Lower lobe of right lung (tissue), 2 donors: ENCODE measurements around the gene HTRA2. TPM values are rescaled to one million over a fixed set of nuclear protein-coding genes. Genes with fewer than 3 reads are reported as not detected.

ENCODE experiments used
- ATAC-seq, 2 donors: fragments of 200-7000 bp; cut with Tn5 transposase; one replicate each; pipeline ENCODE4 v1.9.1; 2020 to 2022; ENCODE audit warnings: mild to moderate bottlenecking in 2 of 2, moderate library complexity in 2 of 2
- DNase-seq: peaks from one replicate; pipeline ENCODE4 v3.0.0-alpha.2; 2020
- H3K27ac ChIP-seq: fragments of 200-600 bp; one replicate; pipeline ENCODE4 v1.8.0; 2022
- H3K27me3 ChIP-seq: fragments of 200-600 bp; one replicate; pipeline ENCODE4 v1.8.0; 2022; ENCODE audit warnings: low read depth
- H3K36me3 ChIP-seq: fragments of 200-600 bp; one replicate; pipeline ENCODE4 v1.8.0; 2022; ENCODE audit warnings: mild to moderate bottlenecking
- H3K4me1 ChIP-seq: fragments of 200-600 bp; one replicate; pipeline ENCODE4 v1.8.0; 2022
- H3K4me3 ChIP-seq: fragments of 200-600 bp; one replicate; pipeline ENCODE4 v1.8.0; 2022; ENCODE audit warnings: mild to moderate bottlenecking
- H3K9me3 ChIP-seq: fragments of 200-600 bp; one replicate; pipeline ENCODE4 v1.8.0; 2022
- CTCF ChIP-seq: fragments of 200-600 bp; IDR thresholded peaks from one replicate; pipeline ENCODE4 v1.8.0; 2022; ENCODE audit warnings: antibody characterized with exemption, mild to moderate bottlenecking
- intact Hi-C: fragments of 100-400 bp; cut with DNase I; formaldehyde crosslinking; loops from one replicate; pipeline ENCODE4 v1.11.0; 2022
- total RNA-seq: library from RNA; stranded (reverse); fragmentation: NEBNext Ultra II Directional; extraction: Animal tissue kit (Norgen Biotek cat#: 25700); gene quantifications from one replicate; pipeline ENCODE4 v1.2.1, GENCODE V29; 2021
- donor health status: DM: no; HTN: yes; CAD: no; lungs with severe emphysema.

HTRA2 gene
- total RNA-seq, 1 donor from 2014 or later, result 34.3 TPM

- Histone ChIP-seq H3K27me3 (peaks cover 20% of the 10 kb centered on the region), H3K9me3 (no peaks in the 10 kb centered on the region), H3K36me3 (peaks cover 31% of the 10 kb centered on the region), H3K4me3 (no peak overlapping the region), H3K4me1 (peaks cover 11% of the 10 kb centered on the region), H3K27ac (no peak overlapping the region)
- DNase-seq (no peak), ATAC-seq (no peak)
- intact Hi-C loops, result no loop called here
- TF ChIP-seq CTCF, result no peak
These were observed 5.7 kb upstream of the HTRA2 start for GRCh38 chr2:74524005-74524404.

GRCh38 chr2:74524955-74525716 lies 4.6 kb upstream of the HTRA2 start:
- DNase-seq, result no peak
- Histone ChIP-seq H3K4me3 (no peak overlapping the region), H3K36me3 (peaks cover 31% of the 10 kb centered on the region), H3K27ac (no peak overlapping the region), H3K4me1 (peaks cover 11% of the 10 kb centered on the region), H3K27me3 (peaks cover 9% of the 10 kb centered on the region), H3K9me3 (no peaks in the 10 kb centered on the region)
- ATAC-seq, result no peak
- TF ChIP-seq CTCF, result no peak
- intact Hi-C loops, result no loop called here

- intact Hi-C loops, result no loop called here
- TF ChIP-seq CTCF, result no peak
- Histone ChIP-seq H3K4me1 (peaks cover 16% of the 10 kb centered on the region), H3K27me3 (peaks cover 4% of the 10 kb centered on the region), H3K4me3 (no peak within 1 kb of the TSS), H3K36me3 (peaks cover 31% of the 10 kb centered on the region), H3K9me3 (no peaks in the 10 kb centered on the region), H3K27ac (no peak within 1 kb of the TSS)
- ATAC-seq (no peak), DNase-seq (no peak)
These were observed 3.8 kb upstream of the HTRA2 start, which contains the start of gene DQX1 for GRCh38 chr2:74525717-74526648. Gene DQX1, minus strand, starts transcription at chr2:74526231. Its CDS starts 502 bp downstream, at chr2:74525729.

- H3K27me3 ChIP-seq, result no peaks in the 10 kb centered on the region
- ATAC-seq (no peak), DNase-seq (no peak)
- peaks cover 34% of the 10 kb centered on the region for H3K36me3 ChIP-seq
- no peak overlapping the region for H3K4me3 ChIP-seq
- no peaks in the 10 kb centered on the region for H3K9me3 ChIP-seq
- no peak for TF ChIP-seq CTCF
- intact Hi-C loops, result no loop called here
- peaks cover 24% of the 10 kb centered on the region for H3K4me1 ChIP-seq
- no peak overlapping the region for H3K27ac ChIP-seq
These were observed 3.0 kb upstream of the HTRA2 start for GRCh38 chr2:74526649-74527230.

GRCh38 chr2:74527741-74528140 lies 2.0 kb upstream of the HTRA2 start:
- intact Hi-C loops, result no loop called here
- ATAC-seq, result no peak

More at GRCh38 chr2:74527741-74528140, 2.0 kb upstream of the HTRA2 start:
- H3K27me3 ChIP-seq, result no peaks in the 10 kb centered on the region
- H3K9me3 ChIP-seq, result no peaks in the 10 kb centered on the region
- no peak for DNase-seq
- no peak overlapping the region for H3K27ac ChIP-seq
- peaks cover 28% of the 10 kb centered on the region for H3K4me1 ChIP-seq
- H3K36me3 ChIP-seq, result peaks cover 44% of the 10 kb centered on the region
- TF ChIP-seq CTCF, result no peak
- H3K4me3 ChIP-seq, result no peak overlapping the region
